Endometrial microvascular endothelial cells (primary cell): ENCODE results near the gene ZNF835. TPM values are rescaled to one million over a fixed set of nuclear protein-coding genes. Genes with fewer than 3 reads are reported as not detected.
"Not testable (repeated sequence)": the region's sequence is repeated elsewhere in the genome, so short reads cannot be mapped to it uniquely, and the experiment has no call there.

Source experiments
- in situ Hi-C: cut with HindIII; loops from 2 replicates; pipeline ENCODE4 v1.10.0; 2017; ENCODE audit warnings: low sequenced_read_pairs, low pct_unique_long_range_greater_than_20kb; ENCODE audit errors: inconsistent ontology term
- total RNA-seq: library from RNA; depleted of rRNA; stranded (reverse); fragments of >200 nt; gene quantifications from one replicate; pipeline ENCODE4 v1.2.3, GENCODE V29; 2015; ENCODE audit errors: inconsistent ontology term

Gene ZNF835
- not detected for total RNA-seq

- in situ Hi-C loops: no loop called here
Observed at GRCh38 chr19:56671613-56671994, at the start of gene ZNF835. TSS of gene ZNF835 (minus strand) at chr19:56671757. CDS start at chr19:56665198, 6,559 bp downstream.

GRCh38 chr19:56720281-56720680, 48.7 kb upstream of the ZNF835 start:
- in situ Hi-C loops: no loop called here

GRCh38 chr19:56718231-56718630, 46.7 kb upstream of the ZNF835 start:
- in situ Hi-C loops: no loop called here

GRCh38 chr19:56712611-56713276, 41.2 kb upstream of the ZNF835 start:
- in situ Hi-C loops: no loop called here

GRCh38 chr19:56710437-56710836, 38.9 kb upstream of the ZNF835 start:
- in situ Hi-C loops: no loop called here

- in situ Hi-C loops: no loop called here
Observed at GRCh38 chr19:56707821-56708220, 36.3 kb upstream of the ZNF835 start.

GRCh38 chr19:56705939-56706338, 34.4 kb upstream of the ZNF835 start:
- in situ Hi-C loops: no loop called here

GRCh38 chr19:56701895-56702294, 30.3 kb upstream of the ZNF835 start:
- in situ Hi-C loops: no loop called here

- in situ Hi-C loops: no loop called here
Observed at GRCh38 chr19:56699552-56699951, 28.0 kb upstream of the ZNF835 start.

- in situ Hi-C loops: no loop called here
Observed at GRCh38 chr19:56692206-56692895, 20.8 kb upstream of the ZNF835 start.

GRCh38 chr19:56690670-56691069, 19.1 kb upstream of the ZNF835 start:
- in situ Hi-C loops: no loop called here

GRCh38 chr19:56689198-56689597, 17.6 kb upstream of the ZNF835 start:
- in situ Hi-C loops: no loop called here

- in situ Hi-C loops: no loop called here
Observed at GRCh38 chr19:56687031-56687430, 15.5 kb upstream of the ZNF835 start.

GRCh38 chr19:56683116-56683515, 11.6 kb upstream of the ZNF835 start:
- in situ Hi-C loops: no loop called here

GRCh38 chr19:56681702-56682101, 10.1 kb upstream of the ZNF835 start:
- in situ Hi-C loops: no loop called here

GRCh38 chr19:56678205-56678604, 6.6 kb upstream of the ZNF835 start:
- in situ Hi-C loops: no loop called here

GRCh38 chr19:56672610-56673009, 1.1 kb upstream of the ZNF835 start:
- in situ Hi-C loops: not testable (repeated sequence)

GRCh38 chr19:56670961-56671612, 470 bp downstream of the ZNF835 start:
- in situ Hi-C loops: no loop called here

GRCh38 chr19:56670401-56670960, 1.1 kb downstream of the ZNF835 start:
- in situ Hi-C loops: no loop called here

GRCh38 chr19:56668676-56669075, 2.9 kb downstream of the ZNF835 start:
- in situ Hi-C loops: no loop called here
